ENCODE data around the gene ATG7.

DNA sequence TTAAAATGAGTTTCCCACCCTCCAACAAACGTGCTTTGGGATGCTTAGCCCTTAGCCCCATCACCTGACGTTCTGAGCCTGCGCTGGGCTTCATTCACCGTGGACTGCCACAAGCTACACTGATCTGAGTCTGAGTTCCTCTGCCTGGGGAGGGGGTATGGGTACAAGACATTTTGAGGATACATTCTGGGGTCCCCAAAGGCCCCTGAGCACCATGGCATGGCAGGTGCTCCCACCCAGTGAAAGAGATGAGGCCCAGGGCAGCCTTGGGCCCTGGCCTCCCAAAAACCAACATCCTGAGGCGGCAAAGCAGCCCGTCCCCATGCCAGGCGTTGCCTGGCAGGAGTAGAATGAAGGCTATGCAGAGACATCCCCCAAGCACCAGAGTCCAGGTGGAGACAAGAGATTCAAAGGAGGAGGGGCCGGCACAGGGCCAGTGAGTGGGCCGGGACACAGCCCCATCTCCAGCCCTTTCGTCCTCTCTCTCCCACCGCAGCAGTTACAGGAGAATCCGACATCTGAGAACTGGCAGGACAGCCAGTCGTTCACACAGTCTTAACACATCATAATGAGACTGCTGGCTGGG lies 297.1 kb downstream of the ATG7 start:
- TF ChIP-seq, protein P1, sequence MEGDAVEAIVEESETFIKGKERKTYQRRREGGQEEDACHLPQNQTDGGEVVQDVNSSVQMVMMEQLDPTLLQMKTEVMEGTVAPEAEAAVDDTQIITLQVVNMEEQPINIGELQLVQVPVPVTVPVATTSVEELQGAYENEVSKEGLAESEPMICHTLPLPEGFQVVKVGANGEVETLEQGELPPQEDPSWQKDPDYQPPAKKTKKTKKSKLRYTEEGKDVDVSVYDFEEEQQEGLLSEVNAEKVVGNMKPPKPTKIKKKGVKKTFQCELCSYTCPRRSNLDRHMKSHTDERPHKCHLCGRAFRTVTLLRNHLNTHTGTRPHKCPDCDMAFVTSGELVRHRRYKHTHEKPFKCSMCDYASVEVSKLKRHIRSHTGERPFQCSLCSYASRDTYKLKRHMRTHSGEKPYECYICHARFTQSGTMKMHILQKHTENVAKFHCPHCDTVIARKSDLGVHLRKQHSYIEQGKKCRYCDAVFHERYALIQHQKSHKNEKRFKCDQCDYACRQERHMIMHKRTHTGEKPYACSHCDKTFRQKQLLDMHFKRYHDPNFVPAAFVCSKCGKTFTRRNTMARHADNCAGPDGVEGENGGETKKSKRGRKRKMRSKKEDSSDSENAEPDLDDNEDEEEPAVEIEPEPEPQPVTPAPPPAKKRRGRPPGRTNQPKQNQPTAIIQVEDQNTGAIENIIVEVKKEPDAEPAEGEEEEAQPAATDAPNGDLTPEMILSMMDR (IDR thresholded peaks at IDR 0.05), result no peak
- TF ChIP-seq POLR2A (IDR thresholded peaks at IDR 0.05), result no peak
